ENCODE results near the gene MORN5. TPM values are rescaled to one million over a fixed set of nuclear protein-coding genes. Genes with fewer than 3 reads are reported as not detected.

The MORN5 gene
- polyA plus RNA-seq, 1 donor from 2014 or later, result not detected

DNA sequence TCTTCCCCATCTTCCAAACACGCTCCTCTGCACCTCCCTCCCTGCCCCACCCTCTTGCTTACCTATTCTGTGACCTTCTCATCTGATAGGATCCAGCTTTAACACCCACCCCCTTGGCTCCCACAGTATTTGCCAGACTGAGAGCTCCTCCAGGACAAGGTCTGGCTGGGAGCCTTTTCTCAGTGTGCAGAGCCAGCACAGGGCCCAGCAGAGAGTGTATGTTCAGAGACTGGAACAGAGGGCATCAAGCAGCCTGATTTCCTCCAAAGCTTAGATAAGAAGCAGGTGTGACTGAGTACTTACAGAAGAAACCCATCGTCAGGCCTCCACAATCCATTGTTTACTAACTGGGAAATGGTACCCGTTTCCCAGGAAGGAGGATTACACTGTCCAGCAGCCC, 42.4 kb downstream of the MORN5 start:
- Mint-ChIP-seq H3K36me3 (no peaks in the 10 kb centered on the region), H3K4me1 (no peaks in the 10 kb centered on the region), H3K9me3 (no peaks in the 10 kb centered on the region), H3K27ac (no peak overlapping the region), H3K4me3 (no peak overlapping the region), H3K27me3 (peaks cover 8% of the 10 kb centered on the region)

DNA sequence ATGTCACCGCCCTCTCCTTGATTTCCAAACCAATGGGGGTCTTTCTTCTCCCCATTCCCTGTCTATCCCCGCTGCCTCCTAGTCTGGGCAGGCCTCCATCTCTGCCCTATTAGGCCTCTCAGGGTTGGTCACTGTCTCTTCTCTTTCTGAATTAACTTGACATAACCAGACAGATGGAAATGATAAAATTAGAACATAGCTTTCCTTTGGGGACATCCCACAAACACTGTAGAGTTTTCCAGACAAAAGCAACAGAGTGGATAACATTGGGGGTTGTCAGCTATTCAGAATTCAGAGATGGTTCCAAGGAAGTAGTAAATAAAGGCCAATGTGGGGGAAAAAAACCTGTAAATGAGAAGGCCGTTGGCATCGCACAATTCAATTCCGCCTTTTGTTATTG, 44.3 kb downstream of the MORN5 start:
- Mint-ChIP-seq H3K27me3 (no peaks in the 10 kb centered on the region), H3K9me3 (no peaks in the 10 kb centered on the region)

DNA sequence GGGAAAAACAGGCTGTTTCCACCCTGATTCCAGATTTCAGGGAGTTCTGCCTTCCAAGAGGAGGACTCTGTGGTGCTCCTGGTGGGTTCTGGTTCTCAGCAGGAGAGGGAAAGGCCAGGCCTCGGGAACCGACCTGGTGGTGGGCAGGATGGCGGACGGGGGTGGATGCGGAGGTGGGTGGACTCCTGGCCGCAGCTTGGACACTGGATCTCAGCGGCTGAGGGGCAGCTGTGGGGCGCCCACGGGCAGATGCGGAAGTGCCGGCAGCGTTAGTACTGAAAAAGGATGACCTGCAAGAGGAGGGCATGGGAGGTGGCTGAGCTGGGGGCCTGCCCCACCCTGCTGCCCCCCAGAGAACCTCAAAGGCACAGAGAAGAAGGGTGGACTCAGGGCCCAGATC, 44.8 kb downstream of the MORN5 start:
- no peaks in the 10 kb centered on the region for H3K36me3 Mint-ChIP-seq
- no peak overlapping the region for H3K27ac Mint-ChIP-seq
- H3K27me3 Mint-ChIP-seq, result no peaks in the 10 kb centered on the region
- no peaks in the 10 kb centered on the region for H3K9me3 Mint-ChIP-seq
- H3K4me1 Mint-ChIP-seq, result no peaks in the 10 kb centered on the region
- no peak overlapping the region for H3K4me3 Mint-ChIP-seq

More for the DNA sequence above, 44.3 kb downstream of the MORN5 start:
- no peak overlapping the region for H3K4me3 Mint-ChIP-seq
- peak overlapping the region in 1 of 3 donors; percentile 35 for H3K27ac Mint-ChIP-seq
- H3K36me3 Mint-ChIP-seq, result no peaks in the 10 kb centered on the region
- no peaks in the 10 kb centered on the region for H3K4me1 Mint-ChIP-seq

DNA sequence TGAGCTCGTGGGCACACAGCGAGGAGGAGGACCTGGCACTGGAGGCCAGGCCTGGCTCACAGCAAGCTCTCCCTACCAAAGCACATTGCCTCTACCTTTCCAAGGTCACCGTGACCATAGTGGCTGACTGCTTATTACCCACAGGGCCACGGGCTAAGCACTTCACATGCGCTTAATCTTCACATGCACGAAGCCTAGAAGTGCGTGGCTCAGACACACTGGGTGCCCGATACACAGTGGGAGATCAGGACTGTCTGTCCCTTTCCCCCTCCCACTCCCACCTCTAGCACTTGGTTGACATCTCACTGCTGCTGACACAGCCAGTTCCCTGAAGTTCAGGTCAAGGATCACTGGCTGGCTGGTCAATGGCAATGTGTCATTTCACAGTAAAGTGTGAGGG, 45.5 kb downstream of the MORN5 start:
- no peak overlapping the region for H3K27ac Mint-ChIP-seq
- H3K4me1 Mint-ChIP-seq, result no peaks in the 10 kb centered on the region
- no peak overlapping the region for H3K4me3 Mint-ChIP-seq
- H3K27me3 Mint-ChIP-seq, result peaks cover 3% of the 10 kb centered on the region
- H3K9me3 Mint-ChIP-seq, result no peaks in the 10 kb centered on the region
- H3K36me3 Mint-ChIP-seq, result no peaks in the 10 kb centered on the region

DNA sequence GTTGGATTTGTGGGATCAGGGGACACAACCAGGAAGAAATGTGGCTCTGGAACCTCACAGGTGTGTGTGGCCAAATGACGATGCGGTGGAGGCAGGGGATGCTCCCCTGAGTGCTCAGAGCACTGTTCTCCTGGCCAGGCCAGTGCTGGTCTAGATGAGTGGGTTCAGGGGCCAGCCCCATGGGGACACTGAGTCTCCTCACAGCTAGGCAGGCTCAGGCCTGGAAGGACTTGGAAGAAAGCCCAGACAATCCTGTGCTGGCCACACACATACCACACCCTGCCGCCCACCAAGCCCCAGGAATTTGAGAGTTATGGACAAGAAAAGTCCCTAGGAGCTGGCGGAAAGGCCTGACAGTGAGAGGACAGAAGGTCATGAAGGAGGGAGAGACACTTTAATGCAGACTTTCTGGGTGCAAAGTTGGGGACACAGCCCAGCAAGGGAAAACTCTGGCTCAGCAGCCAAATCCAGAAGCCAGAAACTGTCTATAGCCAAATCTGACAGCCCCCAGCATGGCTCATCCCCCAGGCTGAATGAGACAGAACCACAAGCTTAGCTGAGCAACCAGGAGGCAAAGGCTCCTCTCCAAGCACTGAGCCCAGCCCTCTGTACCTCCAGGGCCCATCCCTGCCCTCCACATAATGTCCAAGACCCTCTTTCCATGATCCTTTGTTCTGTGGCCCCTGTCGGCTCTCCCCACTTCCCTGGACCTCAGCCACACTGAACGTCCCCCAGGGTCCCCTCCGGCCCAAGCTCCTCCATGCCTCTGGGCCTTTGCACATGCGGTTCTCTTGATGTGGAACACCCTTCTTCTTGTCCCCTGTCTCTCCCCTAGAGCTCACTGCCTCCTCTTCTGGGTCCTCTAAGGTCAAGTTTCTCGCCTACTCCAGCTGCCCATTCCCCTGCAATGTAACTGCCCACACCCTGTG, 46.7 kb downstream of the MORN5 start:
- Mint-ChIP-seq H3K4me1 (no peaks in the 10 kb centered on the region), H3K36me3 (no peaks in the 10 kb centered on the region), H3K27ac (no peak overlapping the region), H3K9me3 (no peaks in the 10 kb centered on the region), H3K27me3 (peaks cover 6% of the 10 kb centered on the region), H3K4me3 (no peak overlapping the region)

DNA sequence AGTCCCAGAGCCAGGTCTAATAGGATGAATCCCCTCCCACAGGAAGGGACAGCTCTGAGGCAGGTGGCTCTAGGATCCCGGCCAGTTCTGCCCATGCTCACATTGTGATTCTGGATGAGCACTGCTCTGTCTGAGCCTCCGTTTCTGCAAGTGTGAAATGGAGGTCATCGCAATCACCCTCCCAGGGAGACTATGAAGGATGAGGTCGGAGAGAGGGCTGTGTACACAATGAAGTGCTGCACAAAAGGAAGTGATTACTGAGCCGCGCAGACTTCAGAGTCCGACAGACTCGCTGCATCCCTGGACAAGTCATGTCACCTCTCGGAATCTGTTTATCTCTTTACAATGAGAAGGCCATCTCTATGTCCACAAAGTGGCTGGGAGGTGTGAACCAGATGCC, 47.4 kb downstream of the MORN5 start:
- H3K4me3 Mint-ChIP-seq, result no peak overlapping the region
- no peaks in the 10 kb centered on the region for H3K36me3 Mint-ChIP-seq
- H3K27me3 Mint-ChIP-seq, result peaks cover 7% of the 10 kb centered on the region
- no peaks in the 10 kb centered on the region for H3K9me3 Mint-ChIP-seq
- H3K27ac Mint-ChIP-seq, result no peak overlapping the region
- H3K4me1 Mint-ChIP-seq, result no peaks in the 10 kb centered on the region

DNA sequence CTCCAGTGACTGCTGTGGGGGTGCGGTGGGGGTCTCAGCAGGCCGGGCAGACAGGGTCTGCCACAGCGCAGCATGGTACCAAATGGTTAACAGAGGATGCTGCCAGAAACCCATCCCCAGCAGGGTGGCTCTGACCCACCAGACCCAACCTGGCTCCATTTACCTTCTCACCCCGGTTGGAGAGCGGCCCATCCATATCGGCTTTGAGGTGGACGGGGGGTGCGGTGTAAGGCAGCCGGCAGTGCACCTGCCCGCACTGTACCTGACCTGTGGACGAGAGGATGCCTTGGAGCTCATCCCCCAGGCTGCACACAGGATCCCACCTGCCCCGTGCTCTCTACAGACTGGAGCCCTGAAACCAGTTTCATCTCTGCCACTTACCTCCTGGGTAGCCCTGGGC, 49.7 kb downstream of the MORN5 start:
- no peaks in the 10 kb centered on the region for H3K36me3 Mint-ChIP-seq
- H3K4me3 Mint-ChIP-seq, result no peak overlapping the region
- peaks cover 0 to 5% (median 3%) of the 10 kb centered on the region in 3 donors for H3K4me1 Mint-ChIP-seq
- no peak overlapping the region for H3K27ac Mint-ChIP-seq
- peaks cover 26% of the 10 kb centered on the region for H3K27me3 Mint-ChIP-seq
- H3K9me3 Mint-ChIP-seq, result no peaks in the 10 kb centered on the region

DNA sequence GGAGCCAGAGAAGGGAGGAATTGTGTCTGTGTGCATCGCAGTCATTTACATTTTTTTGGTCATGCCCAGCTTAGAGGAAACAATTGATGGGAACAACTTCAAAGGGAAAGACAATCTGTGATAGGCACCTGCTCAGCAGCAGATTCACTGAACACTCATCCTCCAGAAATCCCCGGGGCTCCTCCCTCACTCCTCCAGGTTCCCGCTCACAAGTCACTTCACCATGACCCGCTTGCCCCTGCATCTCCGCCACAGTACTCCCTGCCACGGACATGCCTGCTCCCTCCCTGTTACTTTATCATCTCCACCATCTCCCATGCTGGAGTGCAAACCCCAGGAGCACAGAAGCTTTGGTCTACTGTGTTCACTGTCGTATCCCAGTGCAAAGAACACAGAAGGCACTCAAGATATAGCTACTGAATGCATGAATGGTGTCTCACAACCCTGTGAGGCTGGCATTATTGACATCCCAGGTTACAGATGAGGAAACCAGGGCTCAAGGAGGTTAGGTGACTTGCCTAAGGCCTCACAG, 52.8 kb downstream of the MORN5 start:
- Mint-ChIP-seq H3K9me3 (no peaks in the 10 kb centered on the region), H3K27ac (no peak overlapping the region), H3K4me3 (peak overlapping the region in 1 of 4 donors; percentile 32), H3K36me3 (no peaks in the 10 kb centered on the region), H3K27me3 (peaks cover 52% of the 10 kb centered on the region), H3K4me1 (peaks cover under 1 to 5% (median 4%) of the 10 kb centered on the region in 3 donors)

DNA sequence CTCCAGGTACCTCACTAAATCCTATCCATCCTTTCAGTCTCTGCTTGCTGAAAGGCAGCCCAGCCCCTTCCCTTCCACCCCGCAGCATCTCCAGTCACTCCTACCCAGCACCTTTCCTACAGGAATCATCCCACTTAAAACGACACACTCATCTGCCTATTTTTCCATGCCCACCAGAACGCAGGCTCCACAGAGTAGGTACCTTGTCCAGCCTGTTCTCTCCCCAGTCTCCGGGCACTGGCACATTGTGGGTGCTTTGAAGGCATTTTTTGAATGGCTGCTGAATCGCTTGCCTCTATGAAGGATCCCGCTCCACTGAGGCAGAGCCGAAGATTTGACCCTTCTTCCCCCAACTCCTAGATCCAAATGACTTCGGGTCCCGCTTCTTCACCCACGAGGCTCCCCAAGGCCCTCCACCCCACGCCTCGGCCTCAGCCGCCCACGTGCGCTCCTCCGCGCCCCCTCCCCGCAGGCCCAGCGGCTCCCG, 53.4 kb downstream of the MORN5 start:
- Mint-ChIP-seq H3K4me3 (peak overlapping the region in 3 of 4 donors; percentile 49 to 83 (median 74)), H3K27ac (peak overlapping the region in 2 of 3 donors; percentile 36 to 69), H3K27me3 (peaks cover 55% of the 10 kb centered on the region), H3K4me1 (peaks cover 5 to 6% (median 6%) of the 10 kb centered on the region in 3 donors), H3K36me3 (no peaks in the 10 kb centered on the region), H3K9me3 (no peaks in the 10 kb centered on the region)

DNA sequence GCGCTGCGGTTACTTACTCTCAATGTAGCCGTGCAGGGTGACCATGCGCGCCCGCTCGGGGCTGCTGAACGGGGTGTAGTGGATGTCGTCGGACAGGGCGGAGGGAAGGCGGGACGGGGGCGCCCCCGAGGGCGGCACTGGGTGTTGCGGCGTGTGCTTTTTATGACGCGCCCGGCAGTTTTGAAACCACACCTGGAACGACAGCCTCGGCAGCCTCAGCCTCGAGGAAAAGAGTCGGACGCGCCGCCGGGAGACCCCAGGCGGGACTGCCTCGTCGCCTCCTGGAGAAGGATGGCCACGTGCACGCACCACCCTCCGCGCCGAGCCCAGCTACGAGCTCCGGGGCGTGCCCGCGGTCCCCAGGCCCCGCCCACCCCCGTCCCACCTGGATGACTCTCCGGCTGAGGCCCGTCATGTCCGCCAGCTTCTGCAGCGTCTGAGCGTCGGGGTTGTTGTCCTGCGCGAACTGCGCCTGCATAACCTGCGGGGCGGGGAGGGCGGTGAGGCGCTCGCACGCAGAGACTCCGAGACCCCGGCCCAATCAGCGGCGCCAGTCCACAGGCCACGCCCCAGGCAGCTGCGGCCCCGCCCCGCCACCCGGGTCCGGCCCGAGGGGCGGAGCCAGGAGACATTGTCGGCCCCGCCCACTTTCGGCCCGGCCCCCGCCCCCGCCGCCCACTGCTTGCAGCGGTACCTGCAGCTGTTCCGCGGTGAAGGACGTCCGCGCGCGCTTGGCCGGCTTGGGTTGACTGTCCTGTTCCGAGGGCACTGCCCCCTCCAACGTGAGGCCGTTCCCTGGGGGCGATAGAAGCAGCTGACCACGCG, 54.1 kb downstream of the MORN5 start:
- Mint-ChIP-seq H3K36me3 (no peaks in the 10 kb centered on the region), H3K9me3 (no peaks in the 10 kb centered on the region), H3K27me3 (peaks cover 62% of the 10 kb centered on the region), H3K4me3 (peak overlapping the region in 3 of 4 donors; percentile 74 to 83 (median 77)), H3K4me1 (peaks cover 9 to 11% (median 10%) of the 10 kb centered on the region in 3 donors), H3K27ac (no peak overlapping the region)

DNA sequence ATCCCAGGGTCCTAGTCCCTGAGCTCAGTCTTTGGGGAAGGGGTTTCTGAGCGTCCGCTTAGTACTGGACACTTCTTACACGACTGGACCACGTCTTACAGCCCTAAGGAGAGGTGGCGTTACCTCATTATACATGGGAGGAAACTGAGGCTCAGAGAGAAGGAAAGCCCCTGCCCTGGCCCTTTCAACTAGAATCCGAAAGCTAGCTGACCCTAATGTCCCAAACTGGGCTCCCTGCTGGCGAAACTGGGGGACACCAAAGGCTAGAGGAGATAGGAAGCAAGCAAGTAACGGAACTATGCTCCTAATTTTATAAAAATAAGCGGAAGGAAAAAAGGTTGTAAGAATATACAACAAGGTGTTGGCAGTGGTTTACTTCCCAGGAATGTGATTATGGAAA, 54.8 kb downstream of the MORN5 start:
- Mint-ChIP-seq H3K4me3 (peak overlapping the region; percentile 38 to 77 (median 56)), H3K27ac (no peak overlapping the region), H3K36me3 (no peaks in the 10 kb centered on the region), H3K4me1 (peaks cover 11 to 18% (median 14%) of the 10 kb centered on the region in 3 donors), H3K27me3 (peaks cover 67% of the 10 kb centered on the region), H3K9me3 (no peaks in the 10 kb centered on the region)

DNA sequence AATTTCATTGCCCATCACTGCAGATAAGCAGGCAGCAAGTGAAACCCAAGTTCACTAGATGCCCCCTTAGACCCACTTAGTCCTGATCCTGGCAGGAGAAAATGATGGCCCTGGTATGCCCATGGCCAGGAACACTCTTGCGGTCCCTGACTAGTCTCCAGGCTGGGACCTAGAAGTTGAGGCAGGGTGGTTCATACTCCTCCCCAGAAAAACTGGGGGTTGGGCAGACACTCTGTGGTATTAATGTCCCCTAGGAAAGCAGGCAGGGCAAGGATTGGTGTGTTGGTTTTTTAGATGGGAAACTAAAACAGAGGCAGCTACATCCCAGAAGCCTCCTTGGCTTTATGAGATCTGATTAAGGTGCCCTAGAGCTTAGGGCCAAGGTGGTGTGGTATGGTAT, 56.0 kb downstream of the MORN5 start:
- peaks cover 11 to 22% (median 19%) of the 10 kb centered on the region in 3 donors for H3K4me1 Mint-ChIP-seq
- peak overlapping the region in 1 of 4 donors; percentile 38 for H3K4me3 Mint-ChIP-seq
- H3K36me3 Mint-ChIP-seq, result no peaks in the 10 kb centered on the region
- no peak overlapping the region for H3K27ac Mint-ChIP-seq
- H3K27me3 Mint-ChIP-seq, result peaks cover 75% of the 10 kb centered on the region
- no peaks in the 10 kb centered on the region for H3K9me3 Mint-ChIP-seq

DNA sequence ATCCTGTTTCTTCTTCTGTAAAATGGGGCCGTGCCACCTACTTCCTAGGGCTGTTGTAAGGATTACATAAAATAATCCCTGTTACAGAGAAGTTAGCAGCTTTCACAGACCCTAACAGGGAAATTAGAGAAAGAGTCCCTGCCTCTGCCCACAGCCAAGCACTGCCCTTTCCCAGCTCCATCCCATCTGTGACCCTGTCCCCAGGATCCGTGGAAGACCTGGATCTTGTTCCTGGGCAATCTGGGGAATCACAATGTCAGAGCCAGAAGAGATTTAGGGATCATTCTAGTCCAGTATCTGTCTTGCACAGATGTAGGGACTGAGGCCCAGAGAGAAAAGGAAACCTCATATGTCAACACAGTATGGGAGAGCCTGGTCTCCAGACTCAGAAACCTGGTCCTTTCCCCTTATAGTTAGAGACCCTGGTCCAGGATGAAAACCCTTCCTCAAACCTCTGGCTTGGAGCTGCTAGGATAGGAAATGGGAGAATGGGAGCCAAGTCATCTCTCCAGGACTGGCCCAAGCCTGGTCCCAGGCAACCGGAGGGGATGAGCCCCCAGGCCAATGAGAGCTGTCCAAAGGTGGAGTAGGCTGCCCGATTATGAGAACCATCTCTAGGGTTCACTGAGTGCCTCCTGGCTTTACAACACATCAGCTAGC, 56.6 kb downstream of the MORN5 start:
- Mint-ChIP-seq H3K27me3 (peaks cover 77% of the 10 kb centered on the region), H3K27ac (no peak overlapping the region), H3K36me3 (no peaks in the 10 kb centered on the region), H3K4me1 (peaks cover 11 to 24% (median 19%) of the 10 kb centered on the region in 3 donors), H3K4me3 (peak overlapping the region in 2 of 4 donors; percentile 36 to 38), H3K9me3 (no peaks in the 10 kb centered on the region)

DNA sequence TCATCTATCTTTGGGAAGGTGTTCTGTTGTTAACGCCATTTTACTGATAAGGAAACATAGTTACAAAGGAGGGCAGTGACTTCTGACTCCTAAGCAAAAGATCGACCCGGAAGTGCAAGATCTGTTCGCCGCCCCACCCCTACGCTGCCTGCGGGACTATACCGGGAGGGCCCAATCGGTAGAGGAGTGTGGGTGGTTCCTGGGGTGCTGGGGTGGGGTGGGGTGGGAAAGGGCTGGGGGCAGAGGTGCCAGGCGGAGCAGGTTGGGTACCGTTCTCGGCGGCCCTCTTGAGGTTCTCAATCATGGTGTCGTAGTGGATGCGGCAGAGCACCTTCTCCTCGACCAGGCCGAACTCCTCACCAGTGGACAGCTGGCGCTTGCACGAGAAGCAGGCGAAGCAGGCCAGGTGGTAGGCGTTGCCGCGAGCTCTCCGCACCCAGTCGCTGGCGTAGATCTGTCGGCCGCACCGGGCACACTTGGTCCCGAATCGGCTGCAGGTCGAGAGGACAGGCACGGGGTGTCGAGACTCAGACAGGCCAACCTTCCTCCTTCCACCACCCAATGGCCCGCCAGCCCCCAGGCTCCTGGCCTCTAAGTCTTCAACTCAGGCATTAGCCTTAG, 57.2 kb downstream of the MORN5 start:
- Mint-ChIP-seq H3K27ac (no peak overlapping the region), H3K4me1 (peaks cover 11 to 24% (median 19%) of the 10 kb centered on the region in 3 donors), H3K4me3 (peak overlapping the region in 1 of 4 donors; percentile 36), H3K27me3 (peaks cover 83% of the 10 kb centered on the region), H3K9me3 (no peaks in the 10 kb centered on the region), H3K36me3 (no peaks in the 10 kb centered on the region)

Data from IgD-negative memory B cell (primary cell).